Stimulated activated CD8-positive, alpha-beta memory T cell treated with anti-CD3 and anti-CD28 coated beads, Interleukin-15, amount 100 ng/mL, for 4 hours (primary cell): ENCODE results near the gene COX5B.
A peak's percentile ranks its signal among the peaks of the same experiment; 100 is the strongest.
"Not testable (repeated sequence)": the region's sequence is repeated elsewhere in the genome, so short reads cannot be mapped to it uniquely, and the experiment has no call there.

Experiments
- DNase-seq, 2 donors: peaks; one replicate each; pipeline ENCODE4 v3.0.0-alpha.2; 2020; ENCODE audit warnings: low read depth in 2 of 2

Gene COX5B, protein sequence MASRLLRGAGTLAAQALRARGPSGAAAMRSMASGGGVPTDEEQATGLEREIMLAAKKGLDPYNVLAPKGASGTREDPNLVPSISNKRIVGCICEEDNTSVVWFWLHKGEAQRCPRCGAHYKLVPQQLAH

DNA sequence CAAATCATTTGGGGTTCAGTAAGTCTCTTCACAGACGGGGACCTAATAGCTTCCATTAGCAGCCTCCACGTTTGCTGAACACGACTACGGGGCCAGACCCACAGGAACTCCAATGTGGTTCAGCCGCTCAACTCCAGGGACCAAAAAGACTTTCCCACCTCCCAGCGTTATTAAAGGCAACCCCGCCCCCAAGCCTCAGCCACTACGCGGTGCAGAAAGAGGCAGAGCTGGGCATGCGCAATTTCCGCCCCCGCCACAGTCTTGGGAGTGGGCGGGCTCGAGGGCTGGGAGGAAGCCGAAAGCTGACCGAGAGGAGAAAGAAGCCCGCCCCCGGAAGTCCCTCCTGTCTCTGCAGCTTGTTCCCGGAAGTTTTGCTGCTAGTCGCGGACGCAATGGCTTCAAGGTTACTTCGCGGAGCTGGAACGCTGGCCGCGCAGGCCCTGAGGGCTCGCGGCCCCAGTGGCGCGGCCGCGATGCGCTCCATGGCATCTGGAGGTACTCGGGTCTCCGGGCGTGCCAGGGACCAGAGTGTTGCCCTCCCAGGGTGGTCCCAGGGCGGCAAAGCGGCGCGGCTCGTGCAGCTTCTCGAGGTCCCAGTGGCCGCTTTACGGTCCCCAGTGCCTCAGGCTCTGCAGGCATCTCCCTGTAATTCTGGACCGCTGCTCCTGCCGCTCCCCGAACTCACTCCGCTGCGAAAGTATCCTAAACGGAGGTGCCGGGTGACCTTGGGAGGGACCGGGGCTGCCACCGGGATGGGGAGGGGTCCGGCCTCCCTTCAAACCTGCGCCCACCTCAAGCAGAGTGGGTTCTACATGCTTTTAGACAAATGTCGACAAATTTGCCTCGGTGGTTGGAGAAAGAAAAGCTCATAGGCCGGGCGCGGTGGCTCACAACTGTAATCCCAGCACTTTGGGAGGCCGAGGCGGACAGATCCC, at the start of gene COX5B:
COX5B (plus strand) TSS at position 368 of the 935 bp plus-strand sequence; CDS start at position 393, 25 bp downstream.
- DNase-seq, result peak; percentile 98

DNA sequence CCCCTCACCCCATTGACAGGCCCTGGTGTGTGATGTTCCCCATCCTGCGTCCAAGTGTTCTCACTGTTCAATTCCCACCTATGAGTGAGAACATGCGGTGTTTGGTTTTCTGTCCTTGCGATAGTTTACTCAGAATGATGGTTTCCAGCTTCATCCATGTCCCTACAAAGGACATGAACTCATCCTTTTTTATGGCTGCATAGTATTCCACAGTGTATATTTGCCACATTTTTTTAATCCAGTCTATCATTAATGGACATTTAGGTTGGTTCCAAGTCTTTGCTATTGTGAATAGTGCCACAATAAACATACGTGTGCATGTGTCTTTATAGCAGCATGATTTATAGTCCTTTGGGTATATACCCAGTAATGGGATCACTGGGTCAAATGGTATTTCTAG, 49.7 kb upstream of the COX5B start:
- not testable (repeated sequence) for DNase-seq

DNA sequence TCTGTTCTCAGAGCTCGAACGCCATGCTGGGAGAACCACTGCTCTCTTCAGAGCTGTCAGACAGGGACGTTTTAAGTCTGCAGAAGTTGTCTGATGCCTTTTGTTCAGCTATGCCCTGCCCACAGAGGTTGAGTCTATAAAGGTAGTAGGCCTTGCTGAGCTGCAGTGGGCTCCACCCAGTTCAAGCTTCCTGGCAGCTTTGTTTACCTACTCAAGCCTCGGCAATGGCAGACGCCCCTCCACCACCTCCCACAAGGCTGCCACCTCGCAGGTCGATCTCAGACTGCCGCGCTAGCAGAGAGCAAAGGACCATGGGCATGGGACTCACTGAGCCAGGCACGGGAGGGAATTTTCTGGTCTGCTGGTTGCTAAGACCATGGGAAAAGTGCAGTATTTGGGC, 44.3 kb upstream of the COX5B start:
- not testable (repeated sequence) for DNase-seq

DNA sequence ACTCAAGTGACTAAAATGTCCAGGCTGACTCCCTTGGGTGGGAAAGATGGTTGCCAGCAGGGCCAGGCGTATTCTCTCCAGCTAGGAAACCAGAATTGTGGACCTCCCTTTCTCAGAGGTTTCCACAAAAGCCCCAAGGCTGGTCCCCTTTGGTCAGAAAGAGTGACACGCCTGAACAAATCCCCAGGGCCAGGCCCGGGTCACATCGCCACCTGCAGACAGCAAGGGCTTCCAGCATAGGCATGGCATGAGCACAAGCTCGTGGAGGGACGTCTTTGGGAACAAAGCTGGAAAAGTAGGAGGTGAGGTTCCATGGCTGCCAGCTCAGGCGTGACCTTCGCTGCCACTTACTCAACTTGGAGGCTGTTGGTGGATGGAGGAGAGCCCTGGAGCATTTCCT, 40.8 kb upstream of the COX5B start:
- not testable (repeated sequence) for DNase-seq

DNA sequence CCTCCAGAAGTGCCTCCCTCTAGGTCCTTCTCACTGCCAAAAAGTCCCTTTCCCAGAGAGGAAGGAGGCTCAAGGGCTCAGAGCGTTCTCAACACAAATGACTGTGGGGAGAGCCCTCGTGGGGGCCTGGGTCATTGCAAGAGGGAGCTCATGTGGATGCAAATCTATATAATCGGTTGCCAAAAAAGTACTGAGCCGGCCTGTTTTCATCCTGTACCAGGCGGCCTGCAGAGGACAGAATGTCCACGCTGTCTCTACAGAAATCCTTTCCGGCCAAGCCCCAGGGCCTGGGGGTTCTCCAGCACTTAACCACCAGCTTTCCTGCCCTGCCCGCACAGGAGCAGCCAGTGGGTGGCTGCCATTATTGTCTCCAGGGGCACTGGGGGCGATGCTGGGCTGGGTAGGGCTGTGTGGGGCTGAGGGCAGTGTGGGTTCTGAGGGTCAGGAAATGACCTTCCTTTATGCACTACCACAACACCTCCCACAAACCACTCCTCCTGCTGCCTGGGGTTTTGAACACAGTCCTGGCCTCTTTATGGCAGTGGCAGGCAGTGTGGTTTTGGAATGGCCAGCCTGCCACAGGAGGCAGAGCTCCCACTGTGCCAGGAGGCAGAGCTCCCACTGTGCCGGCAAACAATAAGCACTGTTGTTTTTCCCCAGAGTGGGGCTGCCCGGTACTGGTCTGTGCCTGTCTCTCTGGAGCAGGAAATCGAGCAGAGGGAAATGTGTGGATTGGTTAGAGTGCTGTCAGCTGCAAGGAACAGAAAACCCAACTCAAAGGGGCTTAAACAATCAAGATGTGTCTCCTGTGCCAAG, 40.1 kb upstream of the COX5B start:
- not testable (repeated sequence) for DNase-seq

DNA sequence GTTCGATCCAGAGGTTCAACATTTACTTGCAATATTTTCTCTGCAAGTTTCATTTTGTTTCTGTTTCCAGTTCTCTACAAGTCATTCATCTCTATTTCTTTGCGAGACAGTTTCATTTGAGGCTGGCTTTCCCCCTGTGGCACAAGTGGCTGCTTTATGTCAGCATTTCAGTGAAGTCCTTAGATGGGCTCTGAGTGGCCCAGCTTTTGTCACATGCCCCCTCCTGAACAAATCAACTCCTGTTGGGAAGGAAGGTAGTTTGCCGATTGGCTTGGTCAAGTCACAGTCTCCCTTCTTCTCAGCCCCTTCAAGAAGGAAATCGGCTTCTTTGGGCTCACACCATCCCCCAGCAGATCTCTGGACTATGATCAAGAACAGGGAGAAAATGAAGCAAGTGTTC, 37.1 kb upstream of the COX5B start:
- DNase-seq, result not testable (repeated sequence)

DNA sequence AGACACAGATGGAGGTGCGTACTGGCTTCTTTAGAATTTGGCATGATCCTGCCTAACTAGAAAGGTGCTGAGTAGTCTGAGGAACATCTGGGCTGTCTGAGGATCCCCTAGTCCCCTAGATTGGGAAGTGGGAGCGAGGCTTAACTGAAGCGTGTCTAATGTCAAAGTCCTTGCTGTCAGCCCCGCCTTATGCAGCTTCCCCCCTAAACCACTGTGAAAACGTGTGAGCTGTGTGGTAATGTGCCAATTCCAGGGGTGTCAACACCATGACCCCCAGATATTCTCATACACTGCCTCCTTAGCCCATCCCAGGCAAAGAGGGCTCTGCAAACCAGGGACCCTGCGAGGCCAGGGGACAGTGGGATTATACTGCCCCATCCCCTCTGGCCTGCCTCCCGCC, 34.0 kb upstream of the COX5B start:
- not testable (repeated sequence) for DNase-seq

DNA sequence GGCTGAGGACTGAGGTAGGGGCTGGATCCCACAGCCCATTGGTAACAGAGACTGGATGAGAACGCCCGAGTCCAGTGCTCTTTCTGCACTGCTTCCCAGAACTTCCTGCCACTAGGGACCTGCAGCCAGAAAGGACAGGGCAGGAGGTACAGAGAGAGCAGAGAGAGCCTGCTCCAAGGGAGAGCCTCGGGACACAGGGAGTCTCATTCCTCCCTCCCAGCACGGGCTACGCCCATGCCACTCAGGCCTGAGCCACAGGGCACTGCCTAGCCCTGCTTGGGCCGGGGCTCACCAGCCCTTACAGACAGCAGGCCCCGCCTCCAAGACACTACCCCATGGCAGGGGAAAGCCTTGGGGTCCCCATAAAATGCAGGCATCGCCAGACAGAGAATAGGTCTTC, 30.1 kb upstream of the COX5B start:
- not testable (repeated sequence) for DNase-seq

DNA sequence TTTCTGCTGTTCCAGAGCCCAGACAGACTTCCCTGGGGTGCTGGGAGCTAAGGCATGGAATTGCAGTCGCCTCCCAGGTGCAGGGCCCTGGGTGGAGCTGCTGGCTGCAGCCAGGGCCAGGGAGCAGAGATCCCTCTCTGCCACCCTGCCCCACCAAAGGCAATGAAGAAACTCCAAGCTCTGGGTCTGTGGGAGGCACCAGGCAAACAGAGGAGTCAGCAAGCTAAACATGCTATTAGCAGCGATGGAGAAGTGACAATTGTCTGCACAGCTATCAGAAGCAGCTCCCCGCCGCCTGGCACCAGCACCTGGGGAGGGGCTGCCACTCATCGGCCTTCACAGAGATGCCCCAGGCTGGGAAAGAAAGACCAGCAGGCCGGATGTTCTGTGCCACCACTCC, 28.0 kb upstream of the COX5B start:
- DNase-seq, result no peak

DNA sequence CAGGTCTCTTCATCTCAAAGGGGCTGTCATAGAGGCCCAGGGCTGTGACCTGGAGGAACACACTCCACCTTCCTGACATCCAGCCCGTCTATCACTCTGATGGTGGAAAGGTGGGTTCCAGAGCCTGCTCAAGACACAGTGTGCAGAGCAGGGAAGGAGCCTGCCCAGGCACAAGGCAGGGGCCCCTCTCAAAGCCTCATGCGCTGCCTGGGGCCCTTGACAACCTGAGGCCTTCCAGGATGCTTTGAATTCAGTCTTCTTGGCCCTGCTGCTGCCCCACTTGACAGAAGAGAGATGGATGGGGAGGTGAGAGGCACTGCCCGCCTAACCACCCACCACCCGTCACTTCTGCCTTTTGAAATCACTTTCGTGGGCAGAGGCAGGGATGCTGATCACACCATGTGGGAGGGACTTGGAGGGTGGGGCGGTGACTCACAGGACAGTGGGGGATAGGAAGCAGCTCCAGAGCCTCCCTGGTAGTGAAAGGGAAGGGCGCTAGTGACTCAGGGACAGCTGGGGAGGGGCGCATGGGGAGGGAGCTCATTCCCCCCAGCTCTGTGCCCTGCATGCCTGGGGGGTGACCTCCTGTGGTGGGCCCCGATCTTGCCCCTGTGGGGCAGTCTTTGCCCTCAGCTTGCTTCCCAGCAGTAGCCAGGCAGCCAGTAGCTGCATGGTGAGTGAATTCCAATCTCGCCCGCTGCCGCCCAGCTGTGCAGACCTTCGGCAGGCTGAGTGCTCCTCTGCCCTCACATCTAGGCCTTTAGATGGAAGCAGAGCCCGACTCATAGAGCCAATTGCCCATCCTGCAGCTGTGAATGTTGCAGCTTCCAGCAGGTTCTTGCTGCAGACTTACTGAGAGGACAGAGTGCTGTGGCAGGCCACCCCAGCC, 26.7 kb upstream of the COX5B start:
- not testable (repeated sequence) for DNase-seq

DNA sequence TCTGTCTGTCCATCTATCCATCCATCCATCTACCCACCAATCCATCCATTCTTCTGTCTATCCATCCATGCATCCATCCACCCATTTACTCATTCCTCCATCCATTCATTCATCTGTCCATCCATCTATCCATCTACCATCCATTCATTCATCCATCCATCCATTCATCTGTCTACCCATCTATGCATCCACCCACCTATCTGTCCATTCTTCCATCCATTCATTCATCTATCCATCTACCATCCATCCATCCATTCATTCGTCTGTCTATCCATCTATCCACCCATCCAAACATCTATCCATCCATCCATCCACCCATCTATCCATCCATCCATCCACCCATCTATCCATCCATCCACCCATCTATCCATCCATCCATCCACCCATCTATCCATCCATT, 25.4 kb upstream of the COX5B start:
- not testable (repeated sequence) for DNase-seq

DNA sequence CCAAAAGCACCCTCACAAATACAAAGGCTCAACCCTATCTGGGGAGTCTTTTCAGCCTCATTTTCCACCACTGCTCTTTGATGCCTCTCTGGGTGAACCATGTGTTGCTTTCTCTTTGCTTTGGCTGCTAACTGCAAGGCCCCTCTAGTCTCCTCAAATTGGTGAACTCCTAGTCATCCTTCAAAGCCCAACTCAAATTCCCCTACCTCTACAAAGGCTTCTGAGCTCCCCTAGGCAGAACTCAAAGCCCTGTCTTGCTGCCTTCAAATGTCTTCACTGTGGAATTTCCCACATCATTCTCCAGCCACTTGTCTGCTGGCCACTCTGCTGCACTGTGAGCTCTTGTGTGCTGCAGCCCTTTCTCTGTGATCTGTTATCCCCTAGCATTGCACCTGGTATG, 22.9 kb upstream of the COX5B start:
- not testable (repeated sequence) for DNase-seq

DNA sequence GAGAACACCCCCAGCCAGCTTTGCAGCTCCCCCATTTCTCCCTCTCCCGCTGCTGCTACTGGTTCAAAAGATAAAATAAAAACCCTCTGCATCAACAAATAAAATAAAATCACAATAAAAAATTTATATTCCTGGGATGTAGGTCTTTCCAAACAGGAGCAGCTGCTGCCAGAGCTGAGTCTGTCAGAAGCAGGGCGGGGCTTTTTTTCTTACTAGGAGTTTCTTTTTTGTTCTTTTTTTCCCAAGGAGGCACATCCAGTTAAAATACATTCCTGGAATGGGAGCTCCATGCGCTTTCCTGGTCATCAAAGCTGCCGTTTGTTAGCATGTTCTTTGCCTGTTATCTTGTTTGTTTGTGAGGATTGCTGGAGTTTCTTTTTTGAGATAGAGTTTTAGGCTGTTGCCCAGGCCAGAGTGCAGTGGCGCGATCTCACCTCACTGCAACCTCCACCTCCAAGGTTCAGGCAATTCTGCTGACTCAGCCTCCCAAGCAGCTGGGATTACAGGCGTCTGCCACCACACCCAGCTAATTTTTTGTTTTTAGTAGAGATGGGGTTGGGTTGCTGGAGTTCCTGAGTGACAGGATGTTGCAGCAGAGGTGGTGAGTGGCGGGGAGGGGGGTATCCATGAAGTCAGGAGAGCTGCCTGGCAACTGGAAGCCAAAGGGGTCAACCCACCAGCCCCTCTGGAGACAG, 20.4 kb upstream of the COX5B start:
- DNase-seq, result not testable (repeated sequence)

DNA sequence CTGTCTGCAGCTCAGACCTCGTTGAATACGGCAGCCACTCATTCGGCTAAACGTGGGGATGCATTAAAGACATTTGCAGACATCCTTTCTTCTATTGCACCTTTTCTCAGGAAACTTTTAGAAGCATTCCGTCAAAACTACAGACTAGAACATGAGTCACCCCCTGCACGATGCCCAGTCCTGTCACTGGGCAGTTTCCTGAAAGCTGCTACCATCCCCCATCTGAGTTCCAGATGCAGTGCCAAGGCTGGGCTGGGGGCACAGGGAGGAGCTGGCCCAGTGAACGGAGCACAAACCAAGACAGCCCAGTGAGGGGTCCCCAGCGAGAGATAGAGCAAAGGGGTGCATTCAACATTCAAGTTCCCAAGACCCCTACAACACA, 19.8 kb upstream of the COX5B start:
- not testable (repeated sequence) for DNase-seq

DNA sequence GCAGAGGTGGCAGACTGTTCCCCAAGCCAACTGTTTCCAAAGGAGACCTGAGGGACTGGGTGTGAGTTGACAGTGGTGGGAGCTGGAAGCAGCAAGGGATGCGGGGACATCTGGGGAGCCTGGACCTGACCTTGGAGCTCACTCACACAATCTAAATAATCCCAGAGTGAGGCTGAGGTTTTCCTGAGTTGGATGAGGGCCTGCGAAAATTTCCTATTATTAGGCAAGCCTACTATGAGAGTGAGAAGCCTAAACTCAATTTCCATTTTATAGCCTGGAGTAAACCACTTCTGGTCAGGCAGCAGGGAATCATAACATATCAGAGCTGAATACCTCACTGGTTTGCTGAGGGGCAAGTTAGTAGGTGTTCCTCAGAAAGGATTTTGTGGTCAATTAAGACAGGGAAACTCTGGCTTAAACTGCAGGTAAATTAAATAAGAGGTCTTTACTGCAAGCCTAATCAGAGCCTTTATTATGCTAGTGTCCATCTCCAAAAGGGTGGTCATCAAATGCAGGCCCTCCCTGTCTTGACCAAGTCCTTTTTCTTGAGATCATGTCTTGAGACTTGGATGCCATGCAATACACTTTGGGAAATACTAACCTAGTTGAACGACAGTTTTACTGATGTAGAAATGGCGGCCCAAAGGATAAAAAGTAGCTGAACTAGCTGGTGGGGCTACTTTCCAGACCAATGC, 1.7 kb upstream of the COX5B start:
- no peak for DNase-seq

DNA sequence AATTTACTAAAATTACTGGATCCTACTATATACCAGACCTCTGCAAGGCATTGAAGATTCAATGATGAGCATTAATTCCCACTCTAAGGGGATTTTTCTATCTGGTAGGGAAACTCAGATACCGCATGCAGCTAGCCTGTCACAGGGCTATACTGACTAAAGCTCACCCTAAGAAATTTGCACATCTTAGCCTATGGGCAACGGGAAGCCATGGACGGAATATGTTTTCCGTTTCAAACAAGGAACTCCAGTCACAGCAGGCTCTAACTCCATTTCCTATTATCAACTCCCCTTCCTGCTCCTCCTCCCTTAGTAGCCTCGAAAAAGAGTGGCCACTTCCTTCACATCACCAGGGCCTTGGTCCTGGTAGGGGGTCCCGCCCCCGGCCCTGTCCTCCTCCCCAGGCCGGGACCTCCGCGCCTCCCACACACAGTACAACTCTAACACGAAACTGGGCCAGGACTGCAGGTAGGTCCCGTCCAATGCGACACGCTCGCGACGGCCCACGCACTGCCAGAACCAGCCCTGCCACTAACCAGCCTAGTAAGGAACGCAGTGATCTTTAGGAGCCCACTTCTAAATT, 659 bp upstream of the COX5B start:
- DNase-seq, result peak in 1 of 2 donors; percentile 27

DNA sequence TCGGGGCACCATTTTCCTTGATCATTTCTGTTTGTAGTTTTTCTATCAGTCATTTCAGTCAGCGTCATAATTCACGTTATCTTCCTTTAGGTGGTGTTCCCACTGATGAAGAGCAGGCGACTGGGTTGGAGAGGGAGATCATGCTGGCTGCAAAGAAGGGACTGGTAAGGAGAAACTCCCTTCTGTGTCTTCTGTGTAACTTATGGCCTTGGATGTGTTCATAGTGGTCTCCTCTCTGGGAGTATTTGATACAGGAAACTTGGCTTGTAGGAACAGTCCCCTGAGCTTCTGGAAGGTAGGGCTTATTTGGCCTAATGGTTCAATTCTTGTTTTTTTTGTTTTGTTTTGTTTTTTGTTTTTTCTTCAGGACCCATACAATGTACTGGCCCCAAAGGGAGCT, 1.1 kb downstream of the COX5B start:
- no peak for DNase-seq

DNA sequence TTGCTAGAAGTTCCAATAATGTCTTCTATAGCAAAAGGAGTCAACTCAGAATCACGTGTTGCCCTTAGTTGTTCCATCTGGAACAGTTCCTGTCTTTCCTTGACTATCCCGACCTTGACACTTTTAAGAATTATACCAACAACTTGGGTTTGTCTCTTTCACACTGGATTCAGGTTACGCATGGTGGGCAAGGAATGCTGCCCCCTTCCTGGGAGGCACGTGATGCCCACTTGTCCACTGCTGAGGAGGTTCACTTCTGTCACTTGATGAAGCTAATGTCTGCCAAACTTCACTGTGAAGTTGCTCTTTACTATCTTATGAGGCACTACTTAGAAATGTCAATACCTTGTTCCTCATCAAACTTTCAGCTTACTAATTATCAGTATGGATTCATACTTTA, 5.3 kb downstream of the COX5B start:
- DNase-seq, result no peak

DNA sequence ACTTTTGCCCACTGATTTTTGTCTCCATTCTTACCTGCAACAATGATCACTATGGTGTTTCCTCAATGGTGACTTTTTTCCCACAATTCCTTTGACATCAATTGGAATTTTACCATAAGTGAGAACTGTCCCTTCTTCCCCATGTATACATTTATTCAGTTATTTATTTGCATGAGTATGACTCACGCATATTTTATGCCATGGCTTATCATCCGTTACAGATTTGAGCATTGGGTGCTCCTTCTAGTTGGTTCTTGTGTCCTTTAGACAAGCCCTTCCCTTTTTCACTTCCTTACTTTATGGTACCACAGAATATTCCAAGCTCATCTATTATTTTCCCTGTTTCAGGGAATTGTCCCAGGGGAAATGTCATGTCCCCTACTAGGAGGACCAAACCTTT, 7.6 kb downstream of the COX5B start:
- DNase-seq, result no peak

DNA sequence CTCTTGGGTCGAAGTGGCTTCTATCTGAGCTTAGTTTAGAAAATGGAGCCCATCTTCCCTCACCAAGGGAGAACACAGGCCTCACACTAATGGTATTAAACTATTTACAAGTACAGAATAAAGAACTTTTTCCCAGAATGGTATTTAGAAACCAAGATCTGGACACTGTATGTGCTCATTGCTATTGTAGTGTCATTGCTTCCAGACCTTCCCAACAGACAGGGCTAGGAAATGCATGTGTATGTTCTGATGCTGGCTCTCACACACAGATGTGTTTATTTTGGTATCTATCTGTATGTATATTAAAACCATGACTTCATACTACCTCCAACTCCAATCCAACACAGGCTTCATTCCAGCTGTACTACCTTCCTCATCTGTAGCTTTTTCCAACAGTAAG, 8.0 kb downstream of the COX5B start:
- DNase-seq, result no peak
